GM19239 (cell line): Measurements from ENCODE around the gene COL18A1.

Experiments used
- DNase-seq: peaks from one replicate; pipeline ENCODE4 v3.0.0; 2011; ENCODE audit warnings: low spot score; ENCODE audit not compliant: insufficient read length
- FAIRE-seq: peaks from 2 replicates; lab custom pipeline; 2011; peaks lifted over from hg19 to GRCh38; lab: Jason Lieb, UNC

Gene COL18A1

GRCh38 chr21:45545691-45546531 lies 140.9 kb downstream of the COL18A1 start:
- DNase-seq (no peak), FAIRE-seq (no peak)

GRCh38 chr21:45546636-45547544 lies 141.9 kb downstream of the COL18A1 start:
- DNase-seq = no peak
- FAIRE-seq = no peak

DNA sequence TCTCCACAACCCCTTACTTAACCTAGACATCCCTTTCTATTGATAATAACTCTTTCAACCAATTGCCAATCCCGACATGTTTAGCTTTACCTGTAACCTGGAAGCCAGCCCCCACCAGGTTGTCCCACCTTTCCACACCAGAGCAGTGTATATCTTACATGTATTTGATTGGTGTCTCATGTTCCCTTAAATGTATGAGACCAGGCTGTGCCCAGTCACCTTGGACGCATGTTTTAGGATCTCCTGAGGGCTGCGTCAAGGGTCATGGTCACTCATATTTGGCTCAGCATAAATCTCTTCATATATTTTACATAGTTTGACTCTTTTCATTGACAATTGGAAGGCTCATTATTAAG lies 142.6 kb downstream of the COL18A1 start:
- FAIRE-seq (no peak), DNase-seq (no peak)

DNA sequence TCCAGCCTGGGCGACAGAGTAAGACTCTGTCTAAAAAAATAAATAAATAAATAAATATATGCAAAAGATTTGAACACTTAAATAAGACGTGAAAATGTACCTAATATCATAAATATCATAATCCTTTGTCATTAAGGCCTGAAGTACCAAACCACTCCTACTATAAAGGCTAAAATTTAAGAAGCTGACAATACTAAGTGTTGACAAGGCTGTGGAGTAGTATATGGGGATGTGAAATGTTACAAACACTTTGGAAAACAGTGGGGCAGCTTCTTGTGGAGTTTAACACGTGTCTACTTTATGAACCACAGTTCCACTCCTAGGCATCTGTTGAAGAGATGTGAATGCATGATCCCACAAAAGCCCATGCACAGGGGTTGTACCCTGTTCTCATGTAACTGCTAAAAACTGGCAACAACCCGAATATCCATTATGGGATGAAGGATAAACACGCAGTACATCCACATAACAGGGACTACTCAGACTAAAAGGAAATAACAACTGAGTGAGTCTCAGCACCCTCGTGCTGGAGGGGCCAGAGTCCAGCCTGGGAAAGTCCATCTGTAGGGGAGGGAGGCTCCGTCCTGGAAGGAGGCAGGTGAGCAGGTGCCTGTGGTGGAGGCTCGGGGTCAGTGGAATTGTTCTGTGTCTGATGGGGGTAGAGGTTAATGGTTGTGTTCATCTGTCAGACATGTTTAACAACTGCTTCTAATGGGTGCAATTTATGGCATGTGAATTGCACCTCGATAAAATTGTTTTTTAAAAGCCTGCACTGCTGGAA lies 143.9 kb downstream of the COL18A1 start:
- FAIRE-seq = no peak
- DNase-seq = no peak

GRCh38 chr21:45549626-45550463 lies 144.9 kb downstream of the COL18A1 start:
- DNase-seq = no peak
- FAIRE-seq = peak; percentile 91

- DNase-seq (peak; percentile 68), FAIRE-seq (peak; percentile 96)
Observed at GRCh38 chr21:45550522-45551210, 145.7 kb downstream of the COL18A1 start.

GRCh38 chr21:45551316-45551715 lies 146.4 kb downstream of the COL18A1 start:
- FAIRE-seq = peak; percentile 37
- DNase-seq = no peak

- FAIRE-seq (no peak), DNase-seq (no peak)
Observed at GRCh38 chr21:45551783-45552695, 147.1 kb downstream of the COL18A1 start.

- no peak for FAIRE-seq
- DNase-seq = no peak
Observed at GRCh38 chr21:45552696-45553391, 147.9 kb downstream of the COL18A1 start.

DNA sequence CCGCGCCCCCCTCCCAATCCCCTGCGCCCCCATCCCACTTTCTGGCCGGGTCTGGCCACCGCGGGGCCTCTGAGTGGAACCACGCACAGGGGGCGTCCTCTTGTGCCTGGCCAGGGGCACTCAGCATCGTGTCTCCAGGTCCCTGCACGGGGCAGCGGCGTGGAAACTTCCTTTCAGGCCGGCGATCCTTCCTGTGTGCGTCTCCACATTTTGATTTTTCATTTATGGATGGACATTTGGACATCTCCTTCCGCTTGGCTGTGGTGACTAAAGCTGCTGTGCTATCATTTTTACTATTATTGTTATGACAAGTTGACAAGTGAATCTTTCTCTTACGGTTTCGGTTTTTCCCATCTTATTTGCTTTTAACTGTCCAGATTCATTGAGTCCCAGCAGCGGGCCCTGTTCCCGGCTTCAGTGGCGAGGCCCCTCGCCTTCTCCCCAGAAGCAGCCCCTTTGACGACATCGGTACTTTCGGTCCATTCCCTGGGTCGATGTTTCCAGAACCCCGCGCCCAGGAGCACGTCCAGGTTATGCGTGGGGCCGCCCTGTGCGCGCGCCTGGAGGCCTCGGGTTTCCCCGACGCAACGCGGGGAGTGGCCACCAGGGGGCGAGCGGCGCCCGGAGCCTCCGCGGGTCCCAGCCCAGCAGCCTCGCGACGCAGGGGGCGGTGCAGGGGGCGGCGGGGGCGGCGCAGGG lies 149.7 kb downstream of the COL18A1 start:
- DNase-seq (peak; percentile 100), FAIRE-seq (peak; percentile 76)

DNA sequence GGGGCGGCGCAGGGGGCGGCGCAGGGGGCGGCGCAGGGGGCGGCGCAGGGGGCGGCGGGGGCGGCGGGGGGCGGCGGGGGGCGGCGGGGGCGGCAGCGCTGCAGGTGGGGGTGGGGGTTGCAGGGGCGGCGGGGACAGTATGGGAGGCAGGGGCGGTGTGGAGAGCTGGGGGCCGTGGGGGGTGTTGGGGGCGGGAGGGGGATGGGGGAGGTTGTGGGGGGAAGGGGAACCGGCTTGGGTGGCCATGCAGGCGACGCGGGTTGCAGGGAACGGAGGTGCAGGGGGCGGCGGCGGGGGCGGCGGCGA lies 150.2 kb downstream of the COL18A1 start:
- DNase-seq (no peak), FAIRE-seq (no peak)

GRCh38 chr21:45555557-45556301 lies 150.8 kb downstream of the COL18A1 start:
- DNase-seq (no peak), FAIRE-seq (no peak)

DNA sequence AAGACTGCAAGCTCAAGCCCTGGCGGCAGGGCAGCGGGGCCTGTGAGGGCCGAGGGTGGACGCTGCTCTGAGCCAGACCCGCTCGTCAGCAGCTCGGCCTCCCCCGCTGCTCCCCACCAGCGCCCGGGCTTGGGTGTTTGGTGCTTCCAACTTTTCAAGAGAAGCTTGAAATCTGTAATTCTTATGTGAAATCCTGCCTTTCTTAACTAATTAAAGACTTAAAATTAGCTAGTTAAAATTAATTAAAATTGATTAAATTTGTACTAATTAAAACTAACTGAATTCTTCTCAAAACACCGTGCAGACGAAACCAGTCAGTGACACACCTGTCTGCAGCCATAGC lies 151.3 kb downstream of the COL18A1 start:
- FAIRE-seq (no peak), DNase-seq (no peak)

- no peak for DNase-seq
- no peak for FAIRE-seq
Observed at GRCh38 chr21:45556645-45557615, 152.0 kb downstream of the COL18A1 start.

- DNase-seq (no peak), FAIRE-seq (no peak)
Observed at GRCh38 chr21:45557616-45558043, 152.7 kb downstream of the COL18A1 start.
